Breast epithelium (tissue), 4 donors: ENCODE measurements around the gene GAS7. TPM values are rescaled to one million over a fixed set of nuclear protein-coding genes. Genes with fewer than 3 reads are reported as not detected.
A peak's percentile ranks its signal among the peaks of the same experiment; 100 is the strongest.

Experiments
- DNase-seq, 2 donors: peaks; one replicate each; pipeline ENCODE4 v3.0.0-alpha.2; 2019; ENCODE audit warnings: low spot score in 2 of 2
- H3K27ac ChIP-seq, 2 donors: fragments of 200-600 bp; sonication (generic) in 1 of 2; one replicate each; pipeline ENCODE4 v1.5.1; 2016 to 2019; ENCODE audit warnings: mild to moderate bottlenecking in 1 of 2
- H3K27me3 ChIP-seq, 2 donors: fragments of 200-600 bp; sonication (generic) in 1 of 2; one replicate each; pipeline versions ENCODE4 v1.5.1 to v1.6.0; 2017 to 2019; ENCODE audit warnings: control low read depth in 1 of 2, mild to moderate bottlenecking in 1 of 2
- H3K36me3 ChIP-seq: fragments of 200-600 bp; one replicate; pipeline ENCODE4 v1.5.1; 2019
- H3K4me1 ChIP-seq, 2 donors: fragments of 200-600 bp; sonication (generic); one replicate each; pipeline ENCODE4 v1.5.1; 2016 to 2019; ENCODE audit warnings: control low read depth in 1 of 2
- H3K4me3 ChIP-seq, 3 donors: fragments of 200-600 bp; sonication (generic); 1 replicate in 2 of 3; 2 replicates in 1 of 3; pipeline ENCODE4 v1.5.1; 2016 to 2019; ENCODE audit warnings: mild to moderate bottlenecking in 3 of 3, moderate library complexity in 2 of 3
- H3K9me3 ChIP-seq, 2 donors: fragments of 200-600 bp; sonication (generic) in 1 of 2; one replicate each; pipeline ENCODE4 v1.5.1; 2016 to 2019; ENCODE audit warnings: control low read depth in 1 of 2
- POLR2A ChIP-seq: fragments of 450-650 bp; IDR thresholded peaks from one replicate; pipeline ENCODE4 v1.6.1; 2016; ENCODE audit warnings: antibody characterized with exemption, mild to moderate bottlenecking, moderate library complexity
- POLR2AphosphoS5 ChIP-seq, 3 donors: sonication (generic); formaldehyde crosslinking; IDR thresholded peaks; one replicate each; pipeline ENCODE4 v1.6.1; 2017; ENCODE audit warnings: antibody characterized with exemption in 3 of 3
- intact Hi-C: fragments of 100-400 bp; cut with DNase I; formaldehyde crosslinking; loops from one replicate; pipeline ENCODE4 v1.15.1; 2023; ENCODE audit warnings: low total_unique reads
- total RNA-seq, 3 donors: library from RNA; depleted of rRNA; stranded (reverse); fragments of >200 nt; gene quantifications; one replicate each; pipeline ENCODE4 v1.1.0, GENCODE V29; 2016
- TF ChIP-seq, protein P1 (sequence below), 3 donors: fragments of 450-650 bp; IDR thresholded peaks; one replicate each; pipeline ENCODE4 v1.5.1; 2016 to 2017; ENCODE audit warnings: antibody characterized with exemption in 3 of 3, mild to moderate bottlenecking in 3 of 3, moderate library complexity in 3 of 3

Gene GAS7
- total RNA-seq, 3 donors from 2014 or later: 21.8 to 62.2 (median 33.4) TPM

DNA sequence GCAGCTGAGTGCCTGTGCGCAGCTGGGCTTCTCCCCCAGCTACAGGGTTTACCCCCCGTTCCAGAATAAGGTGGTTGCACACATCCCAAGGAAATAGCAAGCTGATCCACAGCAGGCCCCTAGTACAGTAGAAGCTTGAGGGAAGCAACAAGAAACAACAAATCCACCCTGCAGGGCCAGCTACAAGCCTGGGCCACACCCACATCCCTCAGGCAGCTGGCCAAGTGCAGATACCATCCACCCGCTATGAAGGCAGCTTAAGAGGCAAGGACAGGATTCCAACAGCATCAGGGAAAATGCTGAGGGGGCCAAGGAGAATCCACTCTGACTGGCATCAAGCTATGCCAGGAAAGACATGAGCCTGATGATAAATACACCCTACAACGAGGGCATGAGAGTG is 226.4 kb downstream of the GAS7 start:
- Histone ChIP-seq H3K4me3 (no peak overlapping the region), H3K27me3 (no peaks in the 10 kb centered on the region), H3K36me3 (no peaks in the 10 kb centered on the region), H3K9me3 (no peaks in the 10 kb centered on the region), H3K4me1 (peaks cover 5 to 7% of the 10 kb centered on the region in 2 donors), H3K27ac (peak overlapping the region in 1 of 2 donors; percentile 72)
- peak in 1 of 2 donors; percentile 51 for DNase-seq
- TF ChIP-seq, protein P1, sequence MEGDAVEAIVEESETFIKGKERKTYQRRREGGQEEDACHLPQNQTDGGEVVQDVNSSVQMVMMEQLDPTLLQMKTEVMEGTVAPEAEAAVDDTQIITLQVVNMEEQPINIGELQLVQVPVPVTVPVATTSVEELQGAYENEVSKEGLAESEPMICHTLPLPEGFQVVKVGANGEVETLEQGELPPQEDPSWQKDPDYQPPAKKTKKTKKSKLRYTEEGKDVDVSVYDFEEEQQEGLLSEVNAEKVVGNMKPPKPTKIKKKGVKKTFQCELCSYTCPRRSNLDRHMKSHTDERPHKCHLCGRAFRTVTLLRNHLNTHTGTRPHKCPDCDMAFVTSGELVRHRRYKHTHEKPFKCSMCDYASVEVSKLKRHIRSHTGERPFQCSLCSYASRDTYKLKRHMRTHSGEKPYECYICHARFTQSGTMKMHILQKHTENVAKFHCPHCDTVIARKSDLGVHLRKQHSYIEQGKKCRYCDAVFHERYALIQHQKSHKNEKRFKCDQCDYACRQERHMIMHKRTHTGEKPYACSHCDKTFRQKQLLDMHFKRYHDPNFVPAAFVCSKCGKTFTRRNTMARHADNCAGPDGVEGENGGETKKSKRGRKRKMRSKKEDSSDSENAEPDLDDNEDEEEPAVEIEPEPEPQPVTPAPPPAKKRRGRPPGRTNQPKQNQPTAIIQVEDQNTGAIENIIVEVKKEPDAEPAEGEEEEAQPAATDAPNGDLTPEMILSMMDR (IDR thresholded peaks at IDR 0.05): no peak
- no peak for TF ChIP-seq POLR2A
- TF ChIP-seq POLR2AphosphoS5 (IDR thresholded peaks at IDR 0.05): no peak
- intact Hi-C loops: no loop called here

- Histone ChIP-seq H3K9me3 (no peaks in the 10 kb centered on the region), H3K4me3 (no peak overlapping the region), H3K27me3 (no peaks in the 10 kb centered on the region), H3K4me1 (peaks cover 5 to 7% of the 10 kb centered on the region in 2 donors), H3K27ac (peak overlapping the region in 1 of 2 donors; percentile 48), H3K36me3 (no peaks in the 10 kb centered on the region)
- no peak for TF ChIP-seq POLR2A
- TF ChIP-seq POLR2AphosphoS5 (IDR thresholded peaks at IDR 0.05): no peak
- TF ChIP-seq, protein P1 (IDR thresholded peaks at IDR 0.05): no peak
- intact Hi-C loops: no loop called here
- peak in 1 of 2 donors; percentile 30 for DNase-seq
Observed at GRCh38 chr17:9969301-9969935, 229.0 kb downstream of the GAS7 start.

DNA sequence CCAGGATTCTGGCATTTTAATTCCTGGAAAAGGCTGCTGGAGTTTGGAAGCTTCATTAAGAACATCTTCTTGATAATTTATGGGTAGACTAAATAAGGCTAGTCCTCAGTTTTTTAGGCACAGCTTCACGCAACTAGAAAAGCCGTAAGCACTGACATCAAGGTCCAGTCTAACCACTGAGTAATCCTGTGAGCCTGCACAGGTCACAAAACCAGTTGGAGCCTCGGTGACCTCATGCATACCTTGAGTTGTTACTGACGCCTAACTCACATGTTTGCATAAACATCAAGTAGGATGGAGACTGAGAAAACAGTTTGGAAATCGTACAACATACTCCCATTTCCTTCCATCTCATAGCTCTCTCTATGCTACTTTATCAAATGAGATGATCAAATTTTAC is 229.5 kb downstream of the GAS7 start:
- intact Hi-C loops: no loop called here
- peaks cover 5 to 7% of the 10 kb centered on the region in 2 donors for H3K4me1 ChIP-seq
- no peak overlapping the region for H3K27ac ChIP-seq
- TF ChIP-seq POLR2AphosphoS5 (IDR thresholded peaks at IDR 0.05): no peak
- no peak for TF ChIP-seq POLR2A
- TF ChIP-seq, protein P1 (IDR thresholded peaks at IDR 0.05): no peak
- no peak overlapping the region for H3K4me3 ChIP-seq
- DNase-seq: no peak
- H3K27me3 ChIP-seq: no peaks in the 10 kb centered on the region
- no peaks in the 10 kb centered on the region for H3K9me3 ChIP-seq
- no peaks in the 10 kb centered on the region for H3K36me3 ChIP-seq

- Histone ChIP-seq H3K27me3 (no peaks in the 10 kb centered on the region), H3K4me1 (peaks cover 5 to 7% of the 10 kb centered on the region in 2 donors), H3K9me3 (no peaks in the 10 kb centered on the region), H3K27ac (peak overlapping the region in 1 of 2 donors; percentile 38), H3K4me3 (no peak overlapping the region), H3K36me3 (no peaks in the 10 kb centered on the region)
- DNase-seq: no peak
- no peak for TF ChIP-seq POLR2A
- TF ChIP-seq POLR2AphosphoS5 (IDR thresholded peaks at IDR 0.05): no peak
- TF ChIP-seq, protein P1 (IDR thresholded peaks at IDR 0.05): no peak
- intact Hi-C loops: no loop called here
Observed at GRCh38 chr17:9968008-9968407, 230.4 kb downstream of the GAS7 start.

DNA sequence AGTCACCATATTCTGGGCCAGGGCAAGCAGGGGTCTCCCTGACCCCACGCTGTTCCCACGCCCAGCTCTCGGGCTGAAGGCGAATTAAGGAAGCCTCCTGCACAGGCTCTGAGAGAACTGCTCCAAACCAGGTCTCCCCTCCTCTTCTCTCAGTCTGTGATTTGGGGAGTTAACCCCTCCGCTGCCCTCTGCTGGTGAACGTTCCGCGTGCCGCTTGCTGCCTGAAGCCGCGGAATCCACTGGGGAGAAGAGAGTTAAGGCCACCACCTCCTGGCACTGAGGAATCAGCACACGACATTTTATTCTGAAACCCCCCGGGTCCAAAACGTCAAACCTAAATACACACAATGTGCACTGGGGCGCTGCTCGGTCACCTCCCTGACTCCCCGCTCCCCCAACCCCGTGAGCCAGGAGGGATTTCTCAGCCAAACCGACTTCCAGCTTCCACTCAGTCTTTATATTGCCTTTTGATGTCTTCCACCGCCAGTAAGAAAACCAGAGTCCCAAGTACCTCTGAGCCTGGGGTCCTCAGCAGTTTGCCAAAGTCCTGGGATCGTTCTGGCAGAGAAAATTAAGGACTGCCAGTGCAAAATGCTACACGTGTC is 238.9 kb downstream of the GAS7 start:
- H3K9me3 ChIP-seq: no peaks in the 10 kb centered on the region
- no peak overlapping the region for H3K27ac ChIP-seq
- no peaks in the 10 kb centered on the region for H3K4me1 ChIP-seq
- no peaks in the 10 kb centered on the region for H3K27me3 ChIP-seq
- H3K4me3 ChIP-seq: peak overlapping the region in 2 of 3 donors; percentile 26 to 54
- peak in 1 of 2 donors; percentile 15 for DNase-seq
- TF ChIP-seq POLR2AphosphoS5 (IDR thresholded peaks at IDR 0.05): no peak
- TF ChIP-seq, protein P1 (IDR thresholded peaks at IDR 0.05): peak in 2 of 3 donors; percentile 7 to 37
- intact Hi-C loops: no loop called here
- H3K36me3 ChIP-seq: no peaks in the 10 kb centered on the region
